Keratinocyte (primary cell): ENCODE data around the gene CPED1.

Experiments used
- EZH2 ChIP-seq: IDR thresholded peaks from one replicate; pipeline ENCODE4 v1.6.1; 2012; ENCODE audit warnings: inconsistent platforms, mild to moderate bottlenecking, low read length, moderate library complexity
- TF ChIP-seq, protein P1 (sequence below), 3 experiments: IDR thresholded peaks in 1 of 3; conservative IDR thresholded peaks in 1 of 3; optimal IDR thresholded peaks in 1 of 3; 2 replicates in 2 of 3; 3 replicates in 1 of 3; pipeline versions ENCODE3 to v1.5.1; 2011; ENCODE audit warnings: low read length in 3 of 3, mild to moderate bottlenecking in 3 of 3, moderate library complexity in 2 of 3, control low read depth in 1 of 3, inconsistent platforms in 1 of 3; ENCODE audit not compliant: insufficient read depth in 2 of 3; ENCODE audit errors: extremely low read depth in 1 of 3

DNA sequence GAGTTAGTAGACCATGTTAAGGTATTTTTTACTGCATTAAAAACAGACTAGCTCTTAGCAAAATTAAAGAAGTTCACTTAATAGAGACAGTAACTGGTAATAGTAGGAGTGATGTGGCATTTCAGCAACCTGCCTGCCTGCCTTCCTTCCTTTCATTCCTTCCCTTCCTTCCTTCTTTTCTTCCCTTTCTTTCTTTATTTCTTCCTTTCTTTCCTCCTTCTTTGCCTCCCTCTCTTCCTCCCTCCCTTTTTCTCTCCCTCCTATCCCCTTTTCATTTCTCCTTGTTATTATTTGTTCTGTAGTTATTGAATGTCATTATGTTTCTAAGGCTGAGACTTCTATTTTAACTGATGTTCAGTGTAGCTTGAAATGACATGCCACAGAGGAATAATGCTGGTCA, 193.8 kb downstream of the CPED1 start:
- TF ChIP-seq, protein P1, sequence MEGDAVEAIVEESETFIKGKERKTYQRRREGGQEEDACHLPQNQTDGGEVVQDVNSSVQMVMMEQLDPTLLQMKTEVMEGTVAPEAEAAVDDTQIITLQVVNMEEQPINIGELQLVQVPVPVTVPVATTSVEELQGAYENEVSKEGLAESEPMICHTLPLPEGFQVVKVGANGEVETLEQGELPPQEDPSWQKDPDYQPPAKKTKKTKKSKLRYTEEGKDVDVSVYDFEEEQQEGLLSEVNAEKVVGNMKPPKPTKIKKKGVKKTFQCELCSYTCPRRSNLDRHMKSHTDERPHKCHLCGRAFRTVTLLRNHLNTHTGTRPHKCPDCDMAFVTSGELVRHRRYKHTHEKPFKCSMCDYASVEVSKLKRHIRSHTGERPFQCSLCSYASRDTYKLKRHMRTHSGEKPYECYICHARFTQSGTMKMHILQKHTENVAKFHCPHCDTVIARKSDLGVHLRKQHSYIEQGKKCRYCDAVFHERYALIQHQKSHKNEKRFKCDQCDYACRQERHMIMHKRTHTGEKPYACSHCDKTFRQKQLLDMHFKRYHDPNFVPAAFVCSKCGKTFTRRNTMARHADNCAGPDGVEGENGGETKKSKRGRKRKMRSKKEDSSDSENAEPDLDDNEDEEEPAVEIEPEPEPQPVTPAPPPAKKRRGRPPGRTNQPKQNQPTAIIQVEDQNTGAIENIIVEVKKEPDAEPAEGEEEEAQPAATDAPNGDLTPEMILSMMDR (optimal IDR thresholded peaks at IDR 0.05 in 1 of 3, IDR thresholded peaks at IDR 0.05 in 1 of 3, conservative IDR thresholded peaks at IDR 0.05 in 1 of 3; ENCODE audit: extremely low read depth in 1 of 3, insufficient read depth in 2 of 3, low read length in 3 of 3), result no peak
- TF ChIP-seq EZH2, result no peak
